C4-2B (cell line): ENCODE results near the gene KIZ.

Source experiments
- H3K27ac ChIP-seq: fragments of 450-650 bp; 2 replicates; pipeline ENCODE4 v1.5.1; 2017
- CTCF ChIP-seq: fragments of 450-650 bp; conservative IDR thresholded peaks from 2 replicates; pipeline ENCODE4 v1.5.1; 2017; ENCODE audit warnings: mild to moderate bottlenecking
- ZFX ChIP-seq: fragments of 450-650 bp; IDR thresholded peaks from 2 replicates; pipeline ENCODE4 v1.6.1; 2017

The KIZ gene

GRCh38 chr20:21143194-21143890 lies 17.5 kb downstream of the KIZ start:
- H3K27ac ChIP-seq: no peak overlapping the region
- no peak for TF ChIP-seq ZFX
- no peak for TF ChIP-seq CTCF

DNA sequence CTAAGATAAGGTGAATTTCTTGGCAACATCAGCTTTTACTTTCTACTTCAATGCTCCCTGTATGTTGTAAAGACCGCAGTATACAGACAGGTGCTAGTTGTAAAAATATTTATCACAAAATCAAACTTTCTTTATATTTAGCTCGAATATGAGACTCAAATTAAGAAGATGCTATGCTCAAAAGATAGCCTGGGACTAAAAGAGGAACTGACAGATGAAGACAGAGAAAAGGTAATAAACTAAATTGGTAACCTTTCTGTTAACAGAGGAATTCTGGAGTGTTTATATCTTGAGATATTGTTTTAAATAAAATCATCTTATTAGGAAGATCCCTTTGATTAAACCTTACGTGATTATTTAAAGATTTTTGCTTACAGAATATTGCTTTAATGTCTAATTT lies 19.5 kb downstream of the KIZ start:
- TF ChIP-seq ZFX (no peak), CTCF (no peak)
- H3K27ac ChIP-seq: no peak overlapping the region

DNA sequence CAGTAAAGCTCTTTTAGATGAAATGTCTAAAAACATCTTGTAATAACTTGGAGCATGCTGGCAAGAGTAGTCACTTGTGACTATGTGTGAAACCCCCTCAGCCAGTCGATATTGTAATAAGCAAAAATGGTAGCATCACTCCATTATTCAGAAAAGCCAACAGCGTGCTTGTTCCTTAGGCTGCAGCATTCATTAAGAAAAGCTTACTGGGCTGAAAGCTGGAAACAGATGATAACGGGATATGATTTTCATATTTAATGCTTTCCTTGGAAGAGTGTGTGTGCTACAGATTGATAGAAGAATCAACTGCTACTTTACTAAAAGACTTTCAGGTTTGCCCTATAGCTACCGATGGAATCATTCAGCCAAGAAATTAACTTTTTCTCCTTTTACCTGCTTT lies 20.3 kb downstream of the KIZ start:
- TF ChIP-seq ZFX: no peak
- no peak for TF ChIP-seq CTCF
- no peak overlapping the region for H3K27ac ChIP-seq

DNA sequence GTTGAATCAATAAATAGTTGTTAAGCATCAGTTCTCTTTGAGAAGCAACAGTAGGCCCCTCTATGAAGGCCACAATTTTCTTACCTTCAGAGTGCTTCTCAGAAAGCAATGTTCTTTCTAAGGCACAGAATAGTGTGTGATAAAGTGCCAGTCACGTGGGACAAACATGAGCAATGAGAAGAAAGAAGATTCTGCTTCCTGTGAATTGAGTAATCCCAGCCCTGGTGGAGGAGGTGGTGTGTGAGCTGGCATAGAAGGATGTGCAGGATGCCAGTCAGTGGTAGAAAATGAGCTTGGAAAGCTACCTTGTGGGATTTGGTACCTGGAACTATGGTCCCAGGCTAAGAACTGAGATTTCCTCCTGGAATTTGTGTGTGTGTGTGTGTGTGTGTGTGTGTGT lies 21.7 kb downstream of the KIZ start:
- no peak overlapping the region for H3K27ac ChIP-seq
- TF ChIP-seq CTCF (no peak), ZFX (no peak)

DNA sequence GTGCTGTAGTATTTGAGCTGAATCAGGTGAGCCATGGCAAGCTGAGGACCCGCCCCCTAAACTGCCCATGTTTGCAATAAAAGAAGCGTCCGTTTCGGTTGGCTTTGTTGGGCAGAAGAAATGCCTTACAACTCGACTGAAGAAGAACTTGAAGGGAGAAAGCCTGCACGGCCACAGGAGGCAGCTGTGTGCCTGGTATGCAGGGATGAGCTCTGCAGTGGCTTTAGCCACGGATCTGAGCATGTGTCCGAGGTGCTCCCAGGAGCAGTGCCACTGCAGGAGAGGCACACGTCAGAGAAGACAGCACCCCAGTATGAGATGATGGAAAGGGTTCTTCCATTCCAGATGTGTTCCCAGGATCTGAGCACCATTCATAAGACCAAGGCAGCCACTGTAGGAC lies 23.5 kb downstream of the KIZ start:
- no peak for TF ChIP-seq ZFX
- TF ChIP-seq CTCF: no peak
- no peak overlapping the region for H3K27ac ChIP-seq

DNA sequence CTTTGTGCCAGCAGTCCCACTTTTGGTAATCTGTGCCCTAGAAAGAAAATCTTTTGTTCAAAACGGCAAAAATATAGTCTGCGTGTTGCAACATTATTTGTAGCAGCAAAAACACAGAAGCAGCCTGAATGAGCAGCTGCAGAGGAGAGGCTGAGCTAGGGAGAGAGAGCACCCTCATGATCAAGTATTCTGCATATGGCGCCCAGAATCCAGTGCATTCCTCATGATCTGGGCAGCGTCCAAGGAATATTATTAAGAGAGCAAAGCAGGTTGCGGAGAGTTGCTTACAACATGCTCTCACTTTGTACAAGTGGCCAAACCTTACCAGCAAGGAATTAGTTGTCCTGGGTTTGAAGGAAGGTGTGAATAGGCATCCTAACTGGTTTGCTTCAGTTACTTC lies 25.9 kb downstream of the KIZ start:
- no peak for TF ChIP-seq ZFX
- TF ChIP-seq CTCF: no peak

DNA sequence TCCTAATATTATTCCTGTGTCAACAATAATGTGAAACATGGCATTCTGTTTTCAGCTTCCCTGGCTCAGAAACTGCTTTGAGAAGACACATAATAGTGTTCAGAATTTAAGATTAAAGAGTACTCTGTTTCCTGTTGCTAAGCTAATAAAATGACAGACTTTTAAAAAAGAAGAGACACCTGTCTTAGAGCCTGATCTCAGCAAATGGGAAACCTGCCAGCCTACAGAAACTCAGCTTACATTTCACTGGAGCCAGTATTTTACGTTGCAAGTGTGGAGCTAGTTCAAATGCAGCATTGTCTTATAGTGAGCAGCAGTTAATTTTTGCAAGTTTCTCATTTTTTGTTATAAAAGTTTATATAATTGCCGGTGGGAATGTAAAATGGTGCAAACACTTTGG lies 28.8 kb downstream of the KIZ start:
- TF ChIP-seq CTCF: no peak
- TF ChIP-seq ZFX: no peak
- H3K27ac ChIP-seq: no peak overlapping the region

More for the DNA sequence above, 25.9 kb downstream of the KIZ start:
- H3K27ac ChIP-seq: no peak overlapping the region
